T1000 (cell line): Measurements from ENCODE around the gene CSNK1A1L.

Experiments used
- DNase-seq: peaks from one replicate; lab custom pipeline; 2025; ENCODE audit warnings: mixed read lengths; lab: John Stamatoyannopoulos, UW

Gene CSNK1A1L

GRCh38 chr13:37105251-37105714 is at the start of gene CSNK1A1L:
Gene CSNK1A1L (minus strand): TSS chr13:37105664. CDS start chr13:37105256, 408 bp downstream.
- no peak for DNase-seq

DNA sequence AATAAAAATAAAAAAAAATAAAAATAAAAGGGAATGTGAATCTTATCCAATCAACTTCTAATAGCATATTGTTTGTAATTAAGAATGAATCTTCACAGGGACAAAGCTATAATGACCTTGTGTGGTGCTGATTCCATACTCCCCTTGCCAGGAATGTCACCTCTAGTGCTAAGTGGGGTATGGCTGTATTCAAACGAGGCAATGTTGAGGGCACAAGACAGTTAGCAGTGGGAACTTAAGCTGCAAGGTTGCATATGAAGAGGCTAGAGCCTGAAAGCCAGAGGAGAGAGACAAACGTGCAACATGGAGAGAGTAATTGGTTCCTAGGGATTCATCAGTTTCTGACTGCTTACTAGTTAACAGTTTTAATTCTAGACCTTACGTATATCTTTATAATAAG is 43.9 kb upstream of the CSNK1A1L start:
- DNase-seq: no peak

- no peak for DNase-seq
These were observed 43.0 kb upstream of the CSNK1A1L start for GRCh38 chr13:37148501-37148900.

- DNase-seq: no peak
These were observed 39.2 kb upstream of the CSNK1A1L start for GRCh38 chr13:37144661-37145060.

GRCh38 chr13:37143911-37144310 is 38.4 kb upstream of the CSNK1A1L start:
- DNase-seq: no peak

- no peak for DNase-seq
These were observed 37.4 kb upstream of the CSNK1A1L start for GRCh38 chr13:37142877-37143276.

- DNase-seq: no peak
These were observed 35.5 kb upstream of the CSNK1A1L start for GRCh38 chr13:37141011-37141410.

GRCh38 chr13:37139356-37139755 is 33.9 kb upstream of the CSNK1A1L start:
- DNase-seq: no peak

DNA sequence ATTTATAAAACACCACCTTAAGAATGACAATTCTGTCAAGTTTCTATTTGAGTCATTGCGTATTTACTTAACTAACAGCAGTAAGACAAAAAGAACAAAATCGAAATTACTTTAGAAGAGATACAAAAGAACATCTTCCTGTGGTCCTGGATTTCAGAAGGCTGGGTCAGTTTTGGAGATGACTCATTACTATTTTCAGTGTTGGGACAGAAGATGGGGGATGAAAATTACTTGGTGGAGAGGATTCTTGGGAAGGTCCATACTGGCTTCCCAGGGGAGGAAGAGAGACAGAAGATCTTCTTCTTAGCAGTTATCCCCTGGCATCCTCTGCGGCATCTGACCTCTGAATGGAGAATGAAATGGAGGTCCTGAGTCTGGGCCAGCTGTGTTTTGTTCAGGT is 33.5 kb upstream of the CSNK1A1L start:
- no peak for DNase-seq

DNA sequence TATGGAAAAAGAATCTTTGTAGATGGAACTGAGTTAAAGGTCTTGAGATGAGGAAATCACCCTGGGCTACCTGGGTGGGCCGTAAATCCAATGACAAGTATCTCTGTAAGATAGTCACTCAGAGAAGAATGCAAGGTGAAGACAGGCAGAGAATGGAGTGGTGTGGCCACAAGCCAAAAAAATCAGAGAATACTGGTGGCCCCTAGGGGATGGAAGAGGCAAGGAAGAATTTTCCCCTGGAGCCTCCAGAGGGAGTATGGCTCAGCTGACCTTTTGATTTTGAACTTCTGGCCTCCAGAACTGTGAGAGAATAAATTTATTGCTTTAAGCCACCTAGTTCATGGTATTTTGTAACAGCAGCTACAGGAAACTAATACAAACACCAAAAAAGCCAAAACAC is 32.7 kb upstream of the CSNK1A1L start:
- DNase-seq: peak; percentile 33

DNA sequence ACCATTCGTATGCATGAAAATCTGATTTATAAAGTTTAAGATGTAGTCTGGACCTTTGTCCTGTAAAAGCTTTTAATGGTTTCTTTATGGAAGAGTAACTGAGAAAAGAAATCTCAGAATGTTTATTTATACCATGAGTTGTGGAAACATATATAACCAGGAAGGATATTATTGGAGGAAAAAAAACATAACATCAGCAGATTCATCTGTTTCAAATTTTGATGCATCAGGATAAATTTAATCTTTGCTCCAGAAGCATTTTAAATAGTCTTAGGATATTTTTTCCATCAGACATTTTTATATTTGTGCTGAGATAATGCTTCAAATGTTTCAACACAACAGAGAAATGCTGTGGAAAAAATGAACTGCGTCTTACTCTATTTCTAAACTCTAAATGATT is 31.2 kb upstream of the CSNK1A1L start:
- no peak for DNase-seq

GRCh38 chr13:37136187-37136586 is 30.7 kb upstream of the CSNK1A1L start:
- DNase-seq: no peak

GRCh38 chr13:37134411-37135041 is 29.1 kb upstream of the CSNK1A1L start:
- no peak for DNase-seq

- DNase-seq: no peak
These were observed 26.7 kb upstream of the CSNK1A1L start for GRCh38 chr13:37132211-37132610.

DNA sequence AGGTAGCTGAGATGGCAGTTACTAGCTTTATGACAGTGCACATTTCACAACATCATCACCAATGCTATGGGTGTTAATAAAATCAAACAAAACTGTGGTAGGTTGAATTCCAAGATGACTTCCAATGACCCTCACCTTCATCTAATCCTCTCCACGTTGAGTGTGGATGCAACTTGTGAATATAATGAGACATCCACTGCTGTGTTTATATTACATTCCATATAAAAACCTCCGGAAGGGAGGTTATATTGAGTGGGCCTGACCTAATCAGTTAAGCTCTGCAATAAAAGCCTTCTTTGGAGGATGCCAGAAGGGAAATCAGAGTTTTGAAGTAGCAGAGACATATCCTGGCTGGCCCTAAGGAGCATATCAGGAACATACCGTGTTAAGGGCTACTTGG is 25.6 kb upstream of the CSNK1A1L start:
- DNase-seq: no peak

GRCh38 chr13:37129866-37130265 is 24.4 kb upstream of the CSNK1A1L start:
- no peak for DNase-seq

- no peak for DNase-seq
These were observed 22.3 kb upstream of the CSNK1A1L start for GRCh38 chr13:37127691-37128241.

DNA sequence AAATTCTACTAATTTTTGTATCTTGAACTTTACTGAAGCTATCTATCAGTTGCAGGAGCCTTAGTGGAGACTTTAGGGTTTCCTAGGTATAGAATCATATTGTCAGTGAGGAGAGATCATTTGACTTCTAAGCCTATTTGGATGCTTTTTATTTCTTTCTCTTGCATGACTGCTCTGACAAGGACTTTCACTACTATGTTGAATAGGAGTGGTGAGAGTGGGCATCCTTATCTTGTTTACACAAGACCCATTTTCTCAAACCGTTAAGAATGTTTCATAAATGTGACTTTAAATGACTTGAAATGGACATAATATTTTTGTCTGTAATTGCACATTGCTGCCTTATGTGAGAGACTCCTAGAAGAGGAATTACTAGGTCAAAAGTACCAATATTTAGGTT is 17.9 kb upstream of the CSNK1A1L start:
- DNase-seq: no peak

GRCh38 chr13:37118016-37118415 is 12.6 kb upstream of the CSNK1A1L start:
- DNase-seq: no peak

DNA sequence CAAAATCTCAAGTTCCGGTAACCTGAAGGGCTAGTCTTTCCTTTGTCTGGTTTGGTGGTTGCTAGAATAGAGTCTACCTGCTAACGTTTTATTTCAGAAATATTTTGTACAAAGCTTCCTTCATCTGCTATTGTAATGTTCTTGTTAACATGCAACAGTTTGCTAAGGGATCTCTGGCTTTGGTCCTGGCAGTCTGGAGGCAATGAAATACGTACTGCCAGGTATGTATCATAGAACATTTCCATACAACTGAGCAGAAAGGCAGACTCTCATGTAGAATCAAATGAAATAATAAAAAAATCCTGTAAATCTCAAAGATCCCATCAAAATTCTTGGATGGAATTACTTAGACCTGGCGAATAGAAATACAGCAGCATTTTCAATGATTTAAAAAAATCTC is 8.8 kb upstream of the CSNK1A1L start:
- no peak for DNase-seq

GRCh38 chr13:37113534-37113933 is 8.1 kb upstream of the CSNK1A1L start:
- DNase-seq: no peak

DNA sequence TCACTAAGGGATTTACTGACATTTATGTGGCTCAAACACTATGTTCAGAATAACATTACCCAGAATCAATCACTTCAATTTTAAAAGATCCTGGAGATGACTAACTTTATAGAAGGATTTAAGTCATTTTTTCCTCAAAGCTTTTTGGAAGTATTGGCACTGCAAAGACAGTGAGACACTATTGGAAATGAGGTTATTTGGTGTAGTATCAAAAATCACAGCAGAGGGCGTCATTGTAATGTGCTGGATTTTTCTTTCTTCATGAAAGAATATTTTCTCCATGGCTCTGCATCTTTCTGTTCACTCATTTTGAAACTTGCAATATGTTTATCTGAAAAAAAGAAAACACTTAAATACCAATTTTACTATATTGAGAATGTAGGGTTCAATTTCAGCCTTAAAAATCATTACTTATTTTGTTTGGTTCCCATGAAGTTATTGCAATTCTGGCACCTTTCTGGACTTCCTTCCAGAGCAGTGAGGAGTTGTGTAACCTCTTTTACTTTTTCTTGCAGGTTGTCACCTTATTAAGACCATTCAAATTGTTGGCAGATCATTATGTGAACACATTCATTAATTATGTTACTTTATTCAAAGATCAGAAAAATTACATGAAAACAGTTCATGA is 3.7 kb upstream of the CSNK1A1L start:
- DNase-seq: no peak

GRCh38 chr13:37107868-37108267 is 2.4 kb upstream of the CSNK1A1L start:
- no peak for DNase-seq

- no peak for DNase-seq
These were observed 2.0 kb upstream of the CSNK1A1L start for GRCh38 chr13:37107456-37107855.
